Fibroblast of lung (primary cell): ENCODE data around the gene CCNJL.

Source experiments
- CTCF ChIP-seq, 2 donors: IDR thresholded peaks in 1 of 2; conservative IDR thresholded peaks in 1 of 2; 1 replicate in 1 of 2; 2 replicates in 1 of 2; pipeline ENCODE4 v1.5.1; 2011 to 2012; ENCODE audit warnings: low read length in 2 of 2, control low read depth in 1 of 2, inconsistent platforms in 1 of 2, low read depth in 1 of 2, mild to moderate bottlenecking in 1 of 2
- EZH2 ChIP-seq: IDR thresholded peaks from 2 replicates; pipeline ENCODE4 v1.5.1; 2012; ENCODE audit warnings: low read length, control low read depth, mild to moderate bottlenecking; ENCODE audit errors: missing control alignments

- TF ChIP-seq CTCF (conservative IDR thresholded peaks at IDR 0.05 in 1 of 2, IDR thresholded peaks at IDR 0.05 in 1 of 2; ENCODE audit: low read depth in 1 of 2, low read length in 2 of 2) (no peak), EZH2 (no peak)
These were observed 72.0 kb downstream of the CCNJL start for GRCh38 chr5:160240350-160240749.
